Activated CD8-positive, alpha-beta memory T cell treated with anti-CD3 and anti-CD28 coated beads, Interleukin-2, amount 50 U/mL, for 4 hours (primary cell): Measurements from ENCODE around the gene MUC5B.
"Not testable (repeated sequence)": the region's sequence is repeated elsewhere in the genome, so short reads cannot be mapped to it uniquely, and the experiment has no call there.

ENCODE experiments used
- DNase-seq: peaks from one replicate; pipeline ENCODE4 v3.0.0-alpha.2; 2020

MUC5B gene

DNA sequence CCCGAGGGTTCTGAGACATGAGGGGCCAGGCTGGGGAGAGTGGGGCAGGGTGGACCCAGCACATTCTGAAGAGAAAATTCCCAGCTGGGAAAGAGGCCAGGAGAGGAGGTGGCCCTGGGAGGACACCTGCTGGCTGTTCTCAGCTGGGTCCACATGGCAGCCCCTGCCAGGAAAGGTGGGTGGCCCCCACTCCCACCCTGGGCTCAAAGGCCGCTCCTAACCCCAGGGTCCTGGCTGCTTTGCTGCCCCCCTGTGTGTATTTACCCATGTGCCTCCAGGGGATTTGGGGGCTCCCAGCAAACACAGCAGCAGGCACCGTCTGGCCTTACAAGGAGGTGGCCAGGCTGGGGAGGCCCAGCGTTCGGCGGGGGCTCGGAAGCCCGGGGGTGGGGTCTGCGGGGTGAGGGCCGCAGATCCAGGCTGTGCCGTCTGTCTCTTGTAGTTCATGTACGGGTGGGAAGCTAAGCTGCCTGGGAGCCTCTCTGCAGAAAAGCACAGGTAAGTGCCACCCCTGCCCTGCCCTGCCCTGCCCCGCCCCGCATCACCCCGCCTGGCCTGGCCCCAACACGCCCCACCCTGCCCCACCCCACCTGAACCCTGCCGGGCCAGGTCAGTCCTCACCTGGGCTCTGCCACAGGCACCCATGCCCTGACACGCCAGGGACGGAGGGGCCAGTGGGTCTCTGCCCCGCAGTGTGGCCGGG is 10.6 kb downstream of the MUC5B start:
- DNase-seq = no peak

DNA sequence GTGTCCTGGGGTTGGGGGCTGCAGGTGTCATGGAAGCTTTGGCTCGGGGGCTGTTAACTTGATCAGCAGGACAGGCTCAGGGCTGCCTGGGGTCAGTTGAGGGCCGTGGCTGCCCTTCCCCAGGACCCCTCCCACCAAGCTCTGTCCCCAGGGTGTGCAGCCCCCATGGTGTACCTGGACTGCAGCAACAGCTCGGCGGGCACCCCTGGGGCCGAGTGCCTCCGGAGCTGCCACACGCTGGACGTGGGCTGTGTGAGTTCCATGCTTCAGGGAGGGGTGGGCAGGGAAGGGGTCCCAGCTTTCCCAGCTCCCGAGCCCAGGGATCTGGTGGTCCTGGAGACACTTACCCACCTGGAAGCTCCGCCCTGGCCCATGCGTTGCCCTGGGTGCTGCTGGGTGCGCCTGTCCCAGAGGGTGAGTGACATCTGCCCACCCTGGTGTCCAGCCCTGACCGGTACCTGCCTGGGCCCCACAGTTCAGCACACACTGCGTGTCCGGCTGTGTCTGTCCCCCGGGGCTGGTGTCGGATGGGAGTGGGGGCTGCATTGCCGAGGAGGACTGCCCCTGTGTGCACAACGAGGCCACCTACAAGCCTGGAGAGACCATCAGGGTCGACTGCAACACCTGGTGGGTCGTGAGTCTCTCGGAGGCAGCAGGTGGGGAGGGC is 11.3 kb downstream of the MUC5B start:
- DNase-seq = no peak

DNA sequence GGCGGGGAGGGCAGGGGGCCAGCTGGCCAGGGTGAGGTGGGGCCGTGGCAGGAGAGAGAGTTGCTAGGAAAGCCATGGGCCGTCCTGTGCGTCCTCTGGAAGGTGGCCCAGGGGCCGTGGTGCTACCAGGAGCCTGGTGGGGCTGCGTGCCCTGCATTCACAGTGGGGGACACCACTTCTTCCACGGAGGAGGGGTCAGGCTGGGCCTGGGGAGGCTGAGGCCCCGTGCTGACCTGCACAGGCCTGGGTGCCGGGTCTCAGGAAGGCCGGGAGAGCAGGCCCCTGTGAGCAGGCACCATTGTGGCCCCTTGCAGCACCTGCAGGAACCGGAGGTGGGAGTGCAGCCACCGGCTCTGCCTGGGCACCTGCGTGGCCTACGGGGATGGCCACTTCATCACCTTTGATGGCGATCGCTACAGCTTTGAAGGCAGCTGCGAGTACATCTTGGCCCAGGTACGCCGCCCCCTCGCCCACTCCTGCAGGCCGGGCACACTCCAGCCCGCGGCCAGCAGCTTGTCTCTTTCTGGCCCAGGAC is 12.0 kb downstream of the MUC5B start:
- DNase-seq = no peak

DNA sequence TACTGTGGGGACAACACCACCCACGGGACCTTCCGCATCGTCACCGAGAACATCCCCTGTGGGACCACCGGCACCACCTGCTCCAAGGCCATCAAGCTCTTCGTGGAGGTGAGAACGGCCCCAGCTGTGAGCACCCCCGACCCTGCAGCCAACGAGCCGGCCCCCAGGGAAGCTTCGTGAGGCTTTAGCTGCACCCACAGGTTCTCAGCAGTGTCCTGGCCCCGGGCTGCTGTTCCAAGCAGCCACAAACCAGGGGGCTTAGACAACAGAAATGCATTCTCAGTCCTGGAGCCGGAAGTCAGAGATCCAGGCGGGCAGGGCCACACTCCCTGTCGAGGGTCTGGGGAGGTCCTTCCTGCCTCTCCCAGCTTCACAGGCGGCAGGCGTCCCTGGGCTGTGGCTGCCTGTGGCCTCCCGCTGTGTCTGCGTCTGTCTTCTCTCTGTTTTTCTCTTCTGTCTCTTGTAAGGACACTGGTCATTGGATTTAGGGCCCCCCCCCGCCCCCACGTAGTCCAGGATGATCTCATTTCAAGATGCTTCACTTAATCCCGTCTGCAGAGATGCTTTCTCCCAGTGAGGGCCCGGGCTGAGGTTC is 12.5 kb downstream of the MUC5B start:
- no peak for DNase-seq

DNA sequence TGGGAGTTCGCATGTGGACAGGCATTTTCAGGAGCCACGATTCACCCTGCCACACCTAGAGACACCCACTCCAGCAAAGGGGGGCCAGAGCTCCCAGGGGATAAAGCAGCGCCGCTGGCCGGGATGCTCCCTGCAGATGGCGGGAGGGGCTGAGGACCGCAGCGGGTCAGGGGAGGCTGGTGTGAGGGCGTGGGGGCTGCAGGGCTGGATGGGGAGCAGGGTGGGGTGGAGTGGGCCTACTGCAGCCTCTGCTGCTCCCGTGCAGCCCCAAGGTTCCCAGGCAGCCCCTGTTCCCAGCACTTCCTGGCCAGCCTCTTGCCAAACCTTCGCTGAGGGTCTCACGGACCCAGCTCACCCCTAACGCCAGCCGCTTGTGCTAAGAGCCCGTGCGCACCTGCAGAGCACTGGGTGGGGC is 13.0 kb downstream of the MUC5B start:
- DNase-seq = no peak

DNA sequence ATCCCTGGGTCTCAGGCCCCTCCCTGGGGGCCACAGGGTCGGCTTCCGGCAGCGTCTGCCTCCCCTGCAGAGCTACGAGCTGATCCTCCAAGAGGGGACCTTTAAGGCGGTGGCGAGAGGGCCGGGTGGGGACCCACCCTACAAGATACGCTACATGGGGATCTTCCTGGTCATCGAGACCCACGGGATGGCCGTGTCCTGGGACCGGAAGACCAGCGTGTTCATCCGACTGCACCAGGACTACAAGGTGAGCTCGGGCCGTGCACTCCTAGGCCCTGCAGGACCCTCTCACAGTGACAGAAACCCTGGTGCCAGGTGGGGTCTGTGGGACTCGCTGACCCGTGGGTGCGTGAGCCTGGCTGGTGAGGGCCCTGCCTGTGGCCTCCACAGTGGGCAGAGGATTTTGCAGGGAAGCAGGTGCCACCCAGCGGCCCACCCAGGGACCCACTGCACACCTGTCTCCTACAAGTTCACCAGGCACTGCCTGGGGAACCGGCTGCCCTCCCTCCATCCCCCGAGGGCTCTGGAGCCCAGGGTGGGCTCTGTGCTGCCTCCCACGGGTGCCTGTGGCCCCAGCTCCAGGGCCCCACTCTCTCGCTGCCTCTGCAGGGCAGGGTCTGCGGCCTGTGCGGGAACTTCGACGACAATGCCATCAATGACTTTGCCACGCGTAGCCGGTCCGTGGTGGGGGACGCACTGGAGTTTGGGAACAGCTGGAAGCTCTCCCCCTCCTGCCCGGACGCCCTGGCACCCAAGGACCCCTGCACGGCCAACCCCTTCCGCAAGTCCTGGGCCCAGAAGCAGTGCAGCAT is 13.7 kb downstream of the MUC5B start:
- no peak for DNase-seq

DNA sequence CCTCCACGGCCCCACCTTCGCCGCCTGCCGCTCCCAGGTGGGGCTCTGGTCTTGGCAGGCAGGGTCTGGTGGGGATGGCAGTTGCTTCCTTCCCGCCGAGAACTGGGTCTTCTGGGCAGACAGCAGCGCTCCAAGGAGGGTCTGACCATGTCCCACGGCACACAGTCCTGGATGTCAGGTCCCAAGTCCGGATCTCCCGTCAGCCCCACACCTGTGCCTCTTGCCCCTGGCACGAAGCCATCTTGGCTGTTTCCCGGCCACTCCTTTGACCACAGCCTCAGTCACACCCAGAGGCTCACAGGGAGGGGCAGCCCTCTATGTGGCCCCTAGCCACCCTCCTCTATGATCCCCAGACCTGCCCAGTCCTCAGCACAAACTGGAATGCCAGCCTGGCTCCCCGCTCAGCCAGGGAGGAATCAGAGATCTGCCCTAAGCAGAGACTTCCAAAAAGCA is 14.3 kb downstream of the MUC5B start:
- DNase-seq = no peak

DNA sequence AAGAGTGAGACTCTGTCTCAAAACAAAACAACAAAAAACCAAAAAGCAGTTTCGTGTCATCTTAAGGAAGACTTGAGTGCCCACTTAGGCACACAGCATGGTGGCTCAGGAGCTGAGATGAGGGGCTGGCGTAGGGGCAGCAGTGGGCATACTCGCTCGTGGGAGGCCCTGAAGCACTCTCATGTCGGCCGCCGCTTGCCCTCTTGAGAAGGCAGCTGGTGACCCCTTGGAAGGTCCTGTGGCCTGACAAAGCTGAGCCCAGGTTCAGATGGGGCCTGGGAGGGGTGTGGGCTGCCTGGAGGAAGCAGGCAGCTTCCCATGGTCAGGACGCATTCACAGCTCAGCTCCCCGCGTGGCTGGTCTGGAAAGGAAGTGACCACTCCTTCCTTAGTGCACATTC is 15.0 kb downstream of the MUC5B start:
- DNase-seq = no peak

DNA sequence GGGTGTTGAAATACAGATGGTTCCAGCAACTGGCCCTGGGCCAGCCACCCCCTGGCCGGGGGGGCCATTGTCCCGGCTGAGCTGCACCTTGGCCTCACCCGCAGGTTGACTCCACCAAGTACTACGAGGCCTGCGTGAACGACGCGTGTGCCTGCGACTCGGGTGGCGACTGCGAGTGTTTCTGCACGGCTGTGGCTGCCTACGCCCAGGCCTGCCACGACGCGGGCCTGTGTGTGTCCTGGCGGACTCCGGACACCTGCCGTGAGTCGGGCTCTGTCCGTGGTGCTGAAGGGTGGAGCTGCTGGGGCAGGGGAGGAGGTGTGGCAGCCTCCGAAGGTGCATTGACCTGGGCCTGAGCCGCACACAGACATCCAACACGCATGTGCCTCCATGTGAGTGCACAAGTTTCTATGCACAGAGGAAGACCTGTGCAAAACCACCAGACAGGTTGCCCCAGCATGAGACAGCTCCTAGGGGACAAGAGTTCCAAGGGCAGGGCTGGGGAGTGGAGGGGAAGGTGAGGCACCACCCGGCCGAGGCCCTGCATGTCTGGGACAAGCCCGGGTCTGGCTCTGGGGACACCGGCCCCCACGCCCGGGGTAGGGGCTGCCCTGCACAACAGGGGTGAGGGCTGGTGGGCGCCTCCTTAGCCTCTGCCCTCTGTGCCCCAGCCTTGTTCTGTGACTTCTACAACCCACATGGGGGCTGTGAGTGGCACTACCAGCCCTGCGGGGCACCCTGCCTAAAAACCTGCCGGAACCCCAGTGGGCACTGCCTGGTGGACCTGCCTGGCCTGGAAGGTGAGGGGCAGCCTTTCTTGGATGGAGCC is 16.1 kb downstream of the MUC5B start:
- no peak for DNase-seq

DNA sequence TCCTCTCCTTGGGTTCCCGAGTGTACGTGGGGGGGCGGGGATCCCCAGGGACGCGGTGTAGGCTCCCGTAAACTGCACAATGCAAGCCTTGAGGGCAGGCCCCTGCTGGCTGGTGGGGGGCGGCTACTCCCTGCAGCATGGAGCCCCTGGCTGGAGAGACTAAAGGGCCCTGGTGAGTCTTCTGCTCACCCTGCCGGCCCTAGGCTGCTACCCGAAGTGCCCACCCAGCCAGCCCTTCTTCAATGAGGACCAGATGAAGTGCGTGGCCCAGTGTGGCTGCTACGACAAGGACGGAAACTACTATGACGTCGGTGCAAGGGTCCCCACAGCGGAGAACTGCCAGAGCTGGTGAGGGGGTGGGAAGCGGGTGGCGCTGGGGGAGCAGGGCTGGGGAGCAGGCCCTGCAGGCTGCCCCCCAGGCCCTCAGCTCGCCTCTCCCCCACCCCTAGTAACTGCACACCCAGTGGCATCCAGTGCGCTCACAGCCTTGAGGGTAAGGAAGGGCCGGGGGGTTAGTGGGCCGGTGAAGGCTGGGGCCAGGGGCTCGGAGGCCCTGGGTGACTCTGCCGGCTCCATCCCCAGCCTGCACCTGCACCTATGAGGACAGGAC is 16.8 kb downstream of the MUC5B start:
- DNase-seq = no peak

DNA sequence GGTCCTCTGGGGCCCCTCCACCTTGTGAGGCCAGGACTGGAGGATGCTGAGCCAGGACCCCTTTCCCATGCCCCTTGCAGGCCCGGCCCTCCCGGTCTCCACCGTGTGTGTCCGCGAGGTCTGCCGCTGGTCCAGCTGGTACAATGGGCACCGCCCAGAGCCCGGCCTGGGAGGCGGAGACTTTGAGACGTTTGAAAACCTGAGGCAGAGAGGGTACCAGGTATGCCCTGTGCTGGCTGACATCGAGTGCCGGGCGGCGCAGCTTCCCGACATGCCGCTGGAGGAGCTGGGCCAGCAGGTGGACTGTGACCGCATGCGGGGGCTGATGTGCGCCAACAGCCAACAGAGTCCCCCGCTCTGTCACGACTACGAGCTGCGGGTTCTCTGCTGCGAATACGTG is 17.9 kb downstream of the MUC5B start:
- DNase-seq = no peak

DNA sequence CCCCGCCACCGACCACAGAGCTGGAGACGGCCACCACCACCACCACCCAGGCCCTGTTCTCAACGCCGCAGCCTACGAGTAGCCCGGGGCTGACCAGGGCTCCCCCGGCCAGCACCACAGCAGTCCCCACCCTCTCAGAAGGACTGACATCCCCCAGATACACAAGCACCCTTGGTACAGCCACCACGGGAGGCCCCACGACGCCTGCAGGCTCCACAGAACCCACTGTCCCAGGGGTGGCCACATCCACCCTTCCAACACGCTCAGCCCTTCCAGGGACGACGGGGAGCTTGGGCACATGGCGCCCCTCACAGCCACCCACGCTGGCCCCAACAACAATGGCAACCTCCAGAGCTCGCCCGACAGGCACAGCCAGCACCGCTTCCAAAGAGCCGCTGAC is 18.8 kb downstream of the MUC5B start:
- no peak for DNase-seq

DNA sequence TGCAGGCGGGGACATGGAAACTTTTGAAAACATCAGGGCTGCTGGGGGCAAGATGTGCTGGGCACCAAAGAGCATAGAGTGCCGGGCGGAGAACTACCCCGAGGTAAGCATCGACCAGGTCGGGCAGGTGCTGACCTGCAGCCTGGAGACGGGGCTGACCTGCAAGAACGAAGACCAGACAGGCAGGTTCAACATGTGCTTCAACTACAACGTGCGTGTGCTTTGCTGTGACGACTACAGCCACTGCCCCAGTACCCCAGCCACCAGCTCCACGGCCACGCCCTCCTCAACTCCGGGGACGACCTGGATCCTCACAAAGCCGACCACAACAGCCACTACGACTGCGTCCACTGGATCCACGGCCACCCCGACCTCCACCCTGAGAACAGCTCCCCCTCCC is 19.4 kb downstream of the MUC5B start:
- no peak for DNase-seq

DNA sequence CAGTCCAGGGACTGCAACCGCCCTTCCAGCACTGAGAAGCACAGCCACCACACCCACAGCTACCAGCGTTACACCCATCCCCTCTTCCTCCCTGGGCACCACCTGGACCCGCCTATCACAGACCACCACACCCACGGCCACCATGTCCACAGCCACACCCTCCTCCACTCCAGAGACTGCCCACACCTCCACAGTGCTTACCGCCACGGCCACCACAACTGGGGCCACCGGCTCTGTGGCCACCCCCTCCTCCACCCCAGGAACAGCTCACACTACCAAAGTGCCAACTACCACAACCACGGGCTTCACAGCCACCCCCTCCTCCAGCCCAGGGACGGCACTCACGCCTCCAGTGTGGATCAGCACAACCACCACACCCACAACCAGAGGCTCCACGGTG is 19.9 kb downstream of the MUC5B start:
- not testable (repeated sequence) for DNase-seq

DNA sequence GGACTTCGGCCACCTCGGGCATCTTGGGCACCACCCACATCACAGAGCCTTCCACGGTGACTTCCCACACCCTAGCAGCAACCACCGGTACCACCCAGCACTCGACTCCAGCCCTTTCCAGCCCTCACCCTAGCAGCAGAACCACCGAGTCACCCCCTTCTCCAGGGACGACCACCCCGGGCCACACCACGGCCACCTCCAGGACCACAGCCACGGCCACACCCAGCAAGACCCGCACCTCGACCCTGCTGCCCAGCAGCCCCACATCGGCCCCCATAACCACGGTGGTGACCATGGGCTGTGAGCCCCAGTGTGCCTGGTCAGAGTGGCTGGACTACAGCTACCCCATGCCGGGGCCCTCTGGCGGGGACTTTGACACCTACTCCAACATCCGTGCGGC is 20.7 kb downstream of the MUC5B start:
- not testable (repeated sequence) for DNase-seq

DNA sequence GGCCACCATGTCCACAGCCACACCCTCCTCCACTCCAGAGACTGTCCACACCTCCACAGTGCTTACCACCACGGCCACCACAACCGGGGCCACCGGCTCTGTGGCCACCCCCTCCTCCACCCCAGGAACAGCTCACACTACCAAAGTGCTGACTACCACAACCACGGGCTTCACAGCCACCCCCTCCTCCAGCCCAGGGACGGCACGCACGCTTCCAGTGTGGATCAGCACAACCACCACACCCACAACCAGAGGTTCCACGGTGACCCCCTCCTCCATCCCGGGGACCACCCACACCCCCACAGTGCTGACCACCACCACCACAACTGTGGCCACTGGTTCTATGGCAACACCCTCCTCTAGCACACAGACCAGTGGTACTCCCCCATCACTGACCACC is 21.7 kb downstream of the MUC5B start:
- DNase-seq = not testable (repeated sequence)

DNA sequence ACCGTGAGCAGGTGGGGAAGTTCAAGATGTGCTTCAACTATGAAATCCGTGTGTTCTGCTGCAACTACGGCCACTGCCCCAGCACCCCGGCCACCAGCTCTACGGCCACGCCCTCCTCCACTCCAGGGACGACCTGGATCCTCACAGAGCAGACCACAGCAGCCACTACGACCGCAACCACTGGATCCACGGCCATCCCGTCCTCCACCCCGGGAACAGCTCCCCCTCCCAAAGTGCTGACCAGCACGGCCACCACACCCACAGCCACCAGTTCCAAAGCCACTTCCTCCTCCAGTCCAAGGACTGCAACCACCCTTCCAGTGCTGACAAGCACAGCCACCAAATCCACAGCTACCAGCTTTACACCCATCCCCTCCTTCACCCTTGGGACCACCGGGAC is 22.9 kb downstream of the MUC5B start:
- DNase-seq = not testable (repeated sequence)

DNA sequence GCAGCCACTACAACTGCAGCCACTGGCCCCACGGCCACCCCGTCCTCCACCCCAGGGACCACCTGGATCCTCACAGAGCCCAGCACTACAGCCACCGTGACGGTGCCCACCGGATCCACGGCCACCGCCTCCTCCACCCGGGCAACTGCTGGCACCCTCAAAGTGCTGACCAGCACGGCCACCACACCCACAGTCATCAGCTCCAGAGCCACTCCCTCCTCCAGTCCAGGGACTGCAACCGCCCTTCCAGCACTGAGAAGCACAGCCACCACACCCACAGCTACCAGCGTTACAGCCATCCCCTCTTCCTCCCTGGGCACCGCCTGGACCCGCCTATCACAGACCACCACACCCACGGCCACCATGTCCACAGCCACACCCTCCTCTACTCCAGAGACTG is 23.4 kb downstream of the MUC5B start:
- not testable (repeated sequence) for DNase-seq

DNA sequence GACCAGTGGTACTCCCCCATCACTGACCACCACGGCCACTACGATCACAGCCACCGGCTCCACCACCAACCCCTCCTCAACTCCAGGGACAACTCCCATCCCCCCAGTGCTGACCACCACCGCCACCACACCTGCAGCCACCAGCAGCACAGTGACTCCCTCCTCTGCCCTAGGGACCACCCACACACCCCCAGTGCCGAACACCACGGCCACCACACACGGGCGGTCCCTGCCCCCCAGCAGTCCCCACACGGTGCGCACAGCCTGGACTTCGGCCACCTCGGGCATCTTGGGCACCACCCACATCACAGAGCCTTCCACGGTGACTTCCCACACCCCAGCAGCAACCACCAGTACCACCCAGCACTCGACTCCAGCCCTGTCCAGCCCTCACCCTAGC is 24.2 kb downstream of the MUC5B start:
- not testable (repeated sequence) for DNase-seq

DNA sequence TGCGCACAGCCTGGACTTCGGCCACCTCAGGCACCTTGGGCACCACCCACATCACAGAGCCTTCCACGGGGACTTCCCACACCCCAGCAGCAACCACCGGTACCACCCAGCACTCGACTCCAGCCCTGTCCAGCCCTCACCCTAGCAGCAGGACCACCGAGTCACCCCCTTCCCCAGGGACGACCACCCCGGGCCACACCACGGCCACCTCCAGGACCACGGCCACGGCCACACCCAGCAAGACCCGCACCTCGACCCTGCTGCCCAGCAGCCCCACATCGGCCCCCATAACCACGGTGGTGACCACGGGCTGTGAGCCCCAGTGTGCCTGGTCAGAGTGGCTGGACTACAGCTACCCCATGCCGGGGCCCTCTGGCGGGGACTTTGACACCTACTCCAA is 26.1 kb downstream of the MUC5B start:
- not testable (repeated sequence) for DNase-seq

DNA sequence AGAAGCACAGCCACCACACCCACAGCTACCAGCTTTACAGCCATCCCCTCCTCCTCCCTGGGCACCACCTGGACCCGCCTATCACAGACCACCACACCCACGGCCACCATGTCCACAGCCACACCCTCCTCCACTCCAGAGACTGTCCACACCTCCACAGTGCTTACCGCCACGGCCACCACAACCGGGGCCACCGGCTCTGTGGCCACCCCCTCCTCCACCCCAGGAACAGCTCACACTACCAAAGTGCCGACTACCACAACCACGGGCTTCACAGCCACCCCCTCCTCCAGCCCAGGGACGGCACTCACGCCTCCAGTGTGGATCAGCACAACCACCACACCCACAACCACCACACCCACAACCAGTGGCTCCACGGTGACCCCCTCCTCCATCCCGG is 27.5 kb downstream of the MUC5B start:
- DNase-seq = not testable (repeated sequence)
